Jurkat, Clone E6-1 (cell line): Measurements from ENCODE around the gene ADAMTSL1. TPM values are rescaled to one million over a fixed set of nuclear protein-coding genes. Genes with fewer than 3 reads are reported as not detected.
A peak's percentile ranks its signal among the peaks of the same experiment; 100 is the strongest.

Source experiments
- DNase-seq: peaks from one replicate; pipeline ENCODE4 v3.0.0-alpha.2; 2011; ENCODE audit warnings: low read depth, low spot score
- H3K4me3 ChIP-seq: 2 replicates; pipeline ENCODE4 v1.5.1; 2011; ENCODE audit warnings: mild to moderate bottlenecking, low read length, control low read depth, moderate library complexity
- polyA plus RNA-seq: library from polyadenylated mRNA; unstranded; fragments of >200 nt; gene quantifications from one replicate; pipeline ENCODE4 v1.2.1, GENCODE V29; 2012; ENCODE audit warnings: missing spikeins; ENCODE audit not compliant: insufficient read length, insufficient read depth

Gene ADAMTSL1, protein sequence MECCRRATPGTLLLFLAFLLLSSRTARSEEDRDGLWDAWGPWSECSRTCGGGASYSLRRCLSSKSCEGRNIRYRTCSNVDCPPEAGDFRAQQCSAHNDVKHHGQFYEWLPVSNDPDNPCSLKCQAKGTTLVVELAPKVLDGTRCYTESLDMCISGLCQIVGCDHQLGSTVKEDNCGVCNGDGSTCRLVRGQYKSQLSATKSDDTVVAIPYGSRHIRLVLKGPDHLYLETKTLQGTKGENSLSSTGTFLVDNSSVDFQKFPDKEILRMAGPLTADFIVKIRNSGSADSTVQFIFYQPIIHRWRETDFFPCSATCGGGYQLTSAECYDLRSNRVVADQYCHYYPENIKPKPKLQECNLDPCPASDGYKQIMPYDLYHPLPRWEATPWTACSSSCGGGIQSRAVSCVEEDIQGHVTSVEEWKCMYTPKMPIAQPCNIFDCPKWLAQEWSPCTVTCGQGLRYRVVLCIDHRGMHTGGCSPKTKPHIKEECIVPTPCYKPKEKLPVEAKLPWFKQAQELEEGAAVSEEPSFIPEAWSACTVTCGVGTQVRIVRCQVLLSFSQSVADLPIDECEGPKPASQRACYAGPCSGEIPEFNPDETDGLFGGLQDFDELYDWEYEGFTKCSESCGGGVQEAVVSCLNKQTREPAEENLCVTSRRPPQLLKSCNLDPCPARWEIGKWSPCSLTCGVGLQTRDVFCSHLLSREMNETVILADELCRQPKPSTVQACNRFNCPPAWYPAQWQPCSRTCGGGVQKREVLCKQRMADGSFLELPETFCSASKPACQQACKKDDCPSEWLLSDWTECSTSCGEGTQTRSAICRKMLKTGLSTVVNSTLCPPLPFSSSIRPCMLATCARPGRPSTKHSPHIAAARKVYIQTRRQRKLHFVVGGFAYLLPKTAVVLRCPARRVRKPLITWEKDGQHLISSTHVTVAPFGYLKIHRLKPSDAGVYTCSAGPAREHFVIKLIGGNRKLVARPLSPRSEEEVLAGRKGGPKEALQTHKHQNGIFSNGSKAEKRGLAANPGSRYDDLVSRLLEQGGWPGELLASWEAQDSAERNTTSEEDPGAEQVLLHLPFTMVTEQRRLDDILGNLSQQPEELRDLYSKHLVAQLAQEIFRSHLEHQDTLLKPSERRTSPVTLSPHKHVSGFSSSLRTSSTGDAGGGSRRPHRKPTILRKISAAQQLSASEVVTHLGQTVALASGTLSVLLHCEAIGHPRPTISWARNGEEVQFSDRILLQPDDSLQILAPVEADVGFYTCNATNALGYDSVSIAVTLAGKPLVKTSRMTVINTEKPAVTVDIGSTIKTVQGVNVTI (N-terminal part only)
- not detected for polyA plus RNA-seq

- no peak for DNase-seq
- no peak within 1 kb of the TSS for H3K4me3 ChIP-seq
Measured at GRCh38 chr9:18473652-18474279, at the start of gene ADAMTSL1. Gene ADAMTSL1, plus strand, starts transcription at chr9:18474153. Its CDS starts 80 bp downstream, at chr9:18474233.

GRCh38 chr9:18427691-18428090, 46.3 kb upstream of the ADAMTSL1 start:
- no peak overlapping the region for H3K4me3 ChIP-seq
- DNase-seq, result peak; percentile 7

DNA sequence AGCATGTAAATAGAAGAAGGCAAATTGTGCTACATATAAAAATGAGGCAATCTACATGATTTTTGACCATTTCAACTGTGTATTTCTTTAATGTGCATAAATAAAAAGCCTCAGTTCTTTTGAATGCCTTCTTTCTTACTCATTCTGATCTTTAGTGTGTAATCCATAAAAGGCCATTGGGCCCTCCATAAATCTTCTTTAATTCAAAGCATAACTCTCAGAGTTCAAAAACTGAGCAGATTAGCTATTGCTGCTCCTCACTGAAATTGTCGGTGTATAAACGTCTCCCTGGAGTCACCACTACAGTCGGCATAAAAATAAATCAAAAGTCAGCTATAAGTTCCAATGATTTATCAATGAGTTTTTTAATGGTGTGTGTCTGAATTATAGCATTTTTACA, 45.3 kb upstream of the ADAMTSL1 start:
- no peak overlapping the region for H3K4me3 ChIP-seq
- no peak for DNase-seq

- DNase-seq, result no peak
- no peak overlapping the region for H3K4me3 ChIP-seq
Measured at GRCh38 chr9:18429070-18429469, 44.9 kb upstream of the ADAMTSL1 start.

- H3K4me3 ChIP-seq, result no peak overlapping the region
- DNase-seq, result no peak
Measured at GRCh38 chr9:18433620-18434019, 40.3 kb upstream of the ADAMTSL1 start.

DNA sequence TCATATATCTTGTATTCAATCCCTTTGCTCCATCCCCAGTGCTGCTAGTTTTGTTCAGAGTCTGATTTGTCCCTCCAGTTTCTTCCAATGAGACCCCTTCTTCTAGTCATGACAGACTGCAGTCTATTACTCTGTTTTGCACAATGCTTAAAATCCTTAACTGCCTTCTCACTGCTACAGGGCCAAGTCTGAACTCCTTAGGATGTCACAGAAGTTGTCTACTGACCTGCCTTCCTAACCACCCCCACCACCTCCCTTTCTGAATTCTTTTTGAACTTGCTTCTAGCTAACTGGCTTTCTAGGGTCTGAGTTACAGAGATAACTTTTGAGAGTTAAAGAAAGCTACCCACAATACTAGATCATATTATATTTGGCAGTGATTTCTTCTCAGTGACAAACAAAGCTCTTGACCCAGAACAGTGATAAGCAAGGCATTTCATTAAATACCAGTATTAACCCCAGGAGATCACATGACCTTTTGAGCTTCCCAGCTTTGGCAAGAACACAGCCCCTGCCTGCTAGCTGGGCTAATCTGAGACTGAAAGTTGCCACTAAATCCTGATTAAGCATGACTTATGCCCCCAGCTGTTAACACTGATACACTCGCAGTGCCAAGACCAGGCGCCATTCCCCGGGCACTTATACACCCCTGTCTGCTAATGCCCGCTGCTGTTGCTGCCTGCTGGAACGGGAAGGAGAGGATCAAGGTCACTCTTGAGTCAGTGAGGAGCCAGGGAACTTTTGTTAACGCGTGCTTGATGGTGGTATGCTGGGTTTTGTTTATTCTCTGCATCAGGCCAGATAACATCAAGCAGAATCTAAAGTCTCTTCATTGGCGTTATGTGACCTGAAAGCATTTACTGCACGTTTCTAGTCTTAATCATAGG, 36.4 kb upstream of the ADAMTSL1 start:
- H3K4me3 ChIP-seq, result no peak overlapping the region
- DNase-seq, result no peak

GRCh38 chr9:18438300-18438925, 35.5 kb upstream of the ADAMTSL1 start:
- H3K4me3 ChIP-seq, result no peak overlapping the region
- no peak for DNase-seq

DNA sequence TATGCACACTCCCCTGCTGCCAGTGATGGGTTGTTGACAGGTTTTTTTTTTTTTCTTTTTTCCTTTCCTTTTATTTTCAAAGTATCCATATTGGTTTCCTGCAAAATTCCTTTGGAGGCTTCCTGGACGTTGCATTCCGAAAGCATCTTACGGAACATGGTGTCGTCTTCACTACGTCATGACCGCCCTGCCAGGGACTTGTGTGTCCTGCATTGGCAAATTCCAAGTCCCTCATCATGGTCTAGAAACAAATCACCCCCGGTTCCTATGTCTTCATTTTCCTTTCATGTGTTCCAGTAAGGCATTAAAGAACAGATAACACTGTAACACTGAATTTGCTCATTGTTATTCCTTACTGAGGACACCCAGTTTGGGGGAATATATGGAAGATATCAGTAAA, 35.0 kb upstream of the ADAMTSL1 start:
- no peak overlapping the region for H3K4me3 ChIP-seq
- DNase-seq, result no peak

DNA sequence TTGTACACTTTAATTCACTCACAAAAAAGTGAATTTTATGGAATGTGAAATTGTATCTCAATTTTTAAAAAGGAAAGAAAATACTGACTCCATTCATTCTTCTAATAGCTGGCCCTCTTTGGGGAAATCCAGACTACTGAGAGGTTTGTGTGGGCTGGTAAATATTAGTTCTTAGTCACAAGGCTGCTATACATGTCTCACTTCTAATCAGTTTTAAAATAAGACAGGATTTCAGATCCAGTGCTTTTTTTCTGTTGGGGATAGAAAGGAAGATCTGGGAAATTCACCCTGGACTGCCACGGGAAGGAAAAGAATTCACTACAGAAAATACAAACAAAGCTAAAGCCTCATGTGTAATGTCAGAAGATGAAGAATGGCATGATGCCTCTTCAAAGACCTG, 32.7 kb upstream of the ADAMTSL1 start:
- no peak for DNase-seq
- no peak overlapping the region for H3K4me3 ChIP-seq

DNA sequence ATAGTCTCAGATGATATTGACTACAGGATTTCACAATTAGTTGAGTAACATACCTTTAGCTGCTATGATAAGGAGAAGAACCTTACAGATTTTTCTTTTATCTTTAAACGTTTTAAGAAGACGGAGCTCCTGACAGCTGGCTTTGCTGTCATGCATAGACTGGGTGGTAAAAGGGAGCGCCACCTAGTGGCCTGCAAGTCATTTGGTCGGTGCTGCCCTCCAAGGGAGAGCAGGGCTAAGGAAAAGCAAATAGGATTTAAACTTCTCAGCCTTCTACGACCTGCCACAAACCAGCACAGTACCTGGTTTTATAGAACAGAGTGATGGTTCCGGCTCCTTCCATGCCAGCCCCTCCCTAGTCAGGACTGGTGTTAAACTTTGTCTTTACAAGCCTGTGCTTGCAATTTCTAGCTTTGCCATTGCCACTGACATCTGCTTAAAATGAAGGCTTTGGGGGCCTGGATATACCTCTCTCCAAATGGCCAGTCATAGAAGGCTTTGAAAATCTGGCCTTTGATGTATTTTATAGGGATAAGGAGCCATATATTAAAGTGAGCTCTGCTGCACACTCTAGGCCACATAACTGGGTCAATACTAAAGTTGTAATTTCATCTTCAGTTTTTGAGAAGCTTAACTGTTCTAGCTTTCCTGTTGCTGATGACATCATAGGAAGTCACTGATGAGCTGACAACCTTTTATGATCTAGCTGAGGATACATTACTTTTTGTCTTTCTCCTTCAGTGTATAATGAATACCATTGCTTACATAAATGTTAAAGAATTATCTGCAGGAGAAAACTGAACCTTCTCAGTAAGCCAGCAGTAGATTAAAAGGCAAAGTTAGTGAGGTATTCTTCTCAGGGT, 31.1 kb upstream of the ADAMTSL1 start:
- DNase-seq, result peak; percentile 64
- H3K4me3 ChIP-seq, result no peak overlapping the region

- no peak for DNase-seq
- H3K4me3 ChIP-seq, result no peak overlapping the region
Measured at GRCh38 chr9:18447131-18447530, 26.8 kb upstream of the ADAMTSL1 start.

DNA sequence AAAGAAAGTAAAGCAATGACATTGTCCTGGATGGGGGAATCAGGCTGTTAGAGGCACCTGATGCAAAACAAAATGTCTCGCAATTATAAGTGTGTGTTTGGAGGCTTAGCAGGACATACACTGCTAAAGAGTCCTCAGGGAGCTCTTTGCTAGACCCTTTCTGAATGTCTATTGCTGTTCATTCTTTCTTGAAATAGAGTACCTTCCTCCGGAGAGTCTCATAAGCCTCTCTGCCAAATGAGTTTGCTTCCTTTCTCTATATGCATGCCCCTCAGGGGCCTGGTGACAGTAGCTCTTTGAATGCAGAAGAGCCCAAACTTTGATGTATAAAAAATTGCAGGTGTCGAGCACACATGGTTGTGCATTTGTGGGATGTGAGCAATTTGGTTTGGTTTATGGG, 26.4 kb upstream of the ADAMTSL1 start:
- no peak for DNase-seq
- H3K4me3 ChIP-seq, result no peak overlapping the region

DNA sequence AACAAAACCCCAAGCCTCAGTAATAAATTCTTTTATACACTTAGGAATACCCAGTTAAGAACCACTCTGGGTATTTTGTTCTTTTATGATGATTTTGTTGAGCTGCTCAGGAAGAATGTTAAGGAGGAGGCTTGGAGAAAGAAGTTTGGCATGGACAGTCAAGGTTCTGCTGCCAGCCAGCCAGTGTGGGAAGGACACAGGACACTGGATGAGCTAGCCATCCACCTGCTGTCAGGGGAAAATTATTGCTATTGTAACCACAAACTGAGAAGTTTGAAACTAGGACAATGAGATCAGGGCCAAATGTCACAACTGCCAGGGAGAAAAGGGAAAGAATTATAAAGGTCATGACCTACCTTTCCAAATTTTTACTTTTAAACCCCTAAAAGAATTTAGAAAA, 25.9 kb upstream of the ADAMTSL1 start:
- no peak overlapping the region for H3K4me3 ChIP-seq
- no peak for DNase-seq

DNA sequence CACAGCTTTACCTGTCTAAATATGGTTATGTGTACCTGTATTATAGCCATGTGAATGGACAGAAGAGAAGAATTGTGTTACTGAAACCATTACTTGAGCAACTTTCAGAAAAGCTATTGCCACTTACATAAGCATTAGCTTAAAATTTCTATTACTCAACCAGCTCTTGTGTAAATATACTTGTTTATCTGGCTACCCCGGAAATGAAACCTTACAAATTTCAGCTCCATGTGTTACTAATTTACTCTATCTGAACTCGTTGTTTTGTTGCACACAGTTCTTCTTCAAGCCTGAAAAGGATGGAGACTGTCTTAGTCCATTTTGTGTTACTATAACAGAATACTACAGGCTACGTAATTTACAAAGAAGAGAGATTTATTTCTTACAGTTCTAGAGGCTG, 22.5 kb upstream of the ADAMTSL1 start:
- H3K4me3 ChIP-seq, result no peak overlapping the region
- DNase-seq, result no peak

DNA sequence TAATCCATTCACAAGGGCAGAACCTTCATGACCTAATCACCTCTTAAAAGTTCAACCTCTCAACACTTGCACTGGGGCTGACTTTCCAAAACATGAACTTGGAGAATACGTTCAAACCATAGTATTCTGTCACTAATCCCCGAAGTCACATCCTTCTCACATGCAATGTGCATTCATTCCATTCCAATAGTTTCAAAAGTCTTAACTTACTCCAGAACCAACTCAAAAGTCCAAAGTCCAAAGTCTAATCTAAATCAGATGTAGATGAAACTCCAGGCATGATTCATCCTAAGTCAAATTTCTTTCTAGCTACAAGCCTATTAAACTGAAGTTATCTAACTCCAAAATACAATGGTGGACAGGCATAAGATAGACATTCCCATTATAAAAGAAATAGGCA, 21.7 kb upstream of the ADAMTSL1 start:
- no peak overlapping the region for H3K4me3 ChIP-seq
- DNase-seq, result no peak

GRCh38 chr9:18456624-18457237, 17.2 kb upstream of the ADAMTSL1 start:
- no peak overlapping the region for H3K4me3 ChIP-seq
- no peak for DNase-seq
